GM18499 (cell line): ENCODE data around the gene AVPR2.

Source experiments
- ATAC-seq: cut with Tn5 transposase; IDR thresholded peaks from one replicate; pipeline ENCODE4 v1.9.1; 2021; ENCODE audit warnings: moderate number of reproducible peaks; ENCODE audit not compliant: insufficient read depth, unreplicated experiment

The AVPR2 gene

DNA sequence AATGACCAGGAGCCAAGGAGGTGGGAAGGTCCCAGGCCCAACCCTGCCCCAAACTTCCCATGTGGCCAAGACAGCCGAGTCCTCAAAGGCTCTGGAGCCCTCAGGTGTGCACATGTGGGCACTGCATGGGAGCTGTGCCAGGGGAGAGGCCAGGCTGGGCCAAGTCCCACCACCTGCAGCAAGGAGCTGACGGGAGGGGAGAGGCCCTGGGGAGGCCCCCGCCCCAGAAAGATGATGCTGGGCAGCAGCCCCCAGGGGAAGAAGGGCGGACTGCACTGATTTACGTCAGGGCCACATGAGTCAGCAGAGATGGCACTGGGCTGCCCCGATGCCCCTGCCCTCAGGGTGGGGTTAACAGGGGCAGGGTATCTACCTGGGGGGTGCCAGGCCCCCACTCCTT lies 19.9 kb upstream of the AVPR2 start:
- no peak for ATAC-seq

DNA sequence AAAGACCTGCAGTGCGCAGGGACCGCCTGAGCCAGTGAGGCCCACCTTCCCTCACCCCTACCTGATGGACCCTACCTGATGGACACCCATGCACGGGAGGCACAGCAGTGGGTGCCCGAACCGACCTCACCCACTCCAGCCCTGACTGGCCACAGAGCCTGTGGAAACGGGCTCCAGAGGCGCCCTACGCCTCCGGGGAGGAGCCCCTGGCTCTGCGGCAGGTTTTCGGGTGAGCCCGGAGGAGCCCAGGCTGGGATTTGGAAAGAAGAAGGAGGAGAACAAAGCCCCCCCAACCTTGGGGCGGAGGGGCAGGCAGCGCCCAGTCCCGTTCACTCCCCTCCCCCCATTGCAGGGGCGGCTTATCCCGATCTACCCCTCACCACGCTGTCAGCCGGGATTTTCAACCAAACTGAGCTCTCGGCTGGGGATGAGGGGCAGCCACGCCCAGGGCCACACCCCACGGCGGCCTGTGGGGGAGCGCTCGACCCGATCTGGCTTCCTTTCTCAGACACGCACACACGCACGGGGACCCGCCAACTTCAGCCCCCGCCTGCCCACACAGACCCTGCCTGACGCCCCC lies 19.2 kb upstream of the AVPR2 start:
- no peak for ATAC-seq

DNA sequence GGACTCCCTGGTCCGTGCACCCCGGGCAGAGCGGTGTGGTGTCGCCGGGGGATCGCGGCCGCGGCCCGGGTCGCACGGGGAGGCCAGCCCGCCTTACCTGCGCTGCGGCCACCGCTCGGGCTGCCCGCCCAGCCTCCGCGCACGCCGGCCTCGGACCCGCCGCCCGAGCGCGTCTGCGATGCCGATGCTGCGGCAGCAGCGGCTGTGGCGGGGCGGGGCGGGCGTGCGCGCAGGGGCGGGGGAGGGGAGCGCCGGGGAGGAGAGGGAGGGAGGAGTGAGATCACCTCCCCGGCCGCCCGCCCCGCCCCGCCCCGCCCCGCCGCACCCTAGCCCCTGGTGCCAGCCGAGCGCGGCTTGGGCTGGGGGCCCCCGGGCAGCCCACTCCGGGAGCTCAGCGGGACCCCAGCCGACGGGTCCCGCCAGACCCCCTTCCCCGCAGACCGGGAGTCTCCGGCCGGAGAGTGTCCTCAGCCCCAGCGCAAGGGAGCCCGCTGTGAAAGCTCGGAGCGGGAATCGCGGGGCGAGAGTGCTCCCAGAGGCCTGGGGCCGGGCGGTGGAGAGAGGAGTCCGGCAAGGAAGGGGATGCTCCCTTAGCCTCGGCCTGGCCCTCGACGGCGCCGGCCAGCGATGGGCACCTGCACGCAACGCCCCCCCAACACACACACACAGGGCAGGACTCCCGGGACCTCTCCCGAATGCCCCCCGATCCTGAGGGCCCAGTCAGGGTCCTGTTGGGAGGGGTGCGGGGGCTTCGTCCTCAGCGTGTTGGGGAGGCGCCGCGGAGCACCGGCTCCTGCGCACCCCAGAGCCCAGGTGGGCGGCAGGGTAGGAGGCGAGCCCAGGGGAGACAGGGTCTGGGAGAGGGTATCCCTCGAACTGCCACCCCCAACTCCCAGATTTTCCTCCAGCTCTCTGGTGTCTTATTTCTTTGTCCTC lies 18.2 kb upstream of the AVPR2 start, which contains the start of gene L1CAM:
Gene L1CAM, minus strand, starts transcription at position 206 of the 936 bp plus-strand sequence. CDS start 10,337 bp downstream, outside the sequence.
- no peak for ATAC-seq

DNA sequence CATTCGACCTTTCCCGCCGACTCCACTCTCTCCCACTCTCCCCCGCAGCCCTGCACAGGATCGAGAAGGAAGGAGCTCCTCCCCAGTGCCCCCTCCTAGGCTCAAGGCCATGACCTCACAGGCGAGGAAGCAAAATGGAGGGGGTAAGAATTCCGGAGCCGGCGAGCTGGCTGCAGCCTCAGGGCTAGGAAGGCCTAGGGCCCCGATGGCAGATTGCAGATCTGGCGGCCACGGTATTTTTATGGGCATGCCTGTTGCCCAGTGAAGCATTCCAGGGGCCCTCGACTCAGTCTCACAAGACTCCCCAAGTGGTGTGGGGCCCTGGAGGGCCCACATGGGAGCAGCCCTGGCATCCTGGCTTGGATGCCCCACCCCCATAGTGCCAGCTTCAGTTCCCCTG lies 17.6 kb upstream of the AVPR2 start:
- no peak for ATAC-seq

DNA sequence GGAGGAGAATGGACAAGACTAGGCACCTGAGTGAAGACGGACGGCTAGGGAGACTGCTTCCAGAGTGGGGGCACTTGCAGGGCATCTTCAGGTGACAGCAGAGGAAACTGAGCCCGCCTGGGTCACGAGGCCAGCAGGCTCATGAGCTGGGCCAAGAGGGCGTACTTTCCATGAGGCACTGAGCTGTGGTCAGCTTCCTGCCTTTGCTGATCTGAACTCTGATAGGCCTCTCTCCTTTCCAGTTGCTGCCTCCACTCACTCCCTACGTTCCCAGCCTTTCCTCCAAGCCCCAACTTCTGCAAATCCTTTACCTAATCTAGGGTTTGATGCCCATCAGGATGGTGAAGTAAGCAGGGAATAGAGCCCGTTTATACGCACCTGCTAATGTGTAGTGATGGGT lies 17.1 kb upstream of the AVPR2 start:
- no peak for ATAC-seq

DNA sequence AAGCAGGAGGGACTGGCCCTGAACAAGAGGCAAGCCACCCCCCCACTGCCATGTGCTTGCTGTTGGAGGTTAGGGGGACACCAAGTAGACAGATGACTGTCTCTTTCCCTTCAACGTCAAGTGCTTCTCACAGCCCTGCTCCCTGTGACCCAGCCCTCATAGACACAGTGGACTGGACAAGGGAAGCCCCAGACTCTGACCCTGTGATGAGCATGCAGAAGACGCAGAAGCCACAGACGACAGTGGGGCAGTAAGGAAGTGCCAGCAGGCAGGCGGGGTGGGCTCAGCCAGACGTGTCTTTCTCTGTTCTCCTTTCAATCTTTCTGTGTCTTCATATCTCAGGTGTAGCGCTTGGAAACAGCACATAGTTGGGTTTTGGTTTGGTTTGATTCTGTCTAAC lies 16.1 kb upstream of the AVPR2 start:
- no peak for ATAC-seq

DNA sequence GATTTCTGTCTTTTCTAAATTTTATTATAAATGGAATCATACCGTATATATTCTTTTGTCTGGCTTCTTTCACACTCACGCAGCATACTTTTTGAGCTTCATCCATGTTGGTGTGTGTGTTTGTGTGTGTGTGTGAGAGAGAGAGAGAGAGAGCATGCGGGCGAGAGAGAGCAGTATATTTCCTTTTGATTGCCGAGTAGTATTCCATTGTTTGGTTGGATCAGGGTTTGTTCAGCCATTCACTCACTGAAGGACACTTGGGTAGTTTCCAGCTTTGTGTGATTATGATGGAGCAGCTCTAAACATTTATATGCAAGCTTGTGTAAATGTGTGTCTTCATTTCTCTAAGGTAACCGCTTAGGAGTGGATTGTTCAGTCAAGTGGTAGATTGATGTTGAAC lies 15.3 kb upstream of the AVPR2 start:
- ATAC-seq, result no peak

DNA sequence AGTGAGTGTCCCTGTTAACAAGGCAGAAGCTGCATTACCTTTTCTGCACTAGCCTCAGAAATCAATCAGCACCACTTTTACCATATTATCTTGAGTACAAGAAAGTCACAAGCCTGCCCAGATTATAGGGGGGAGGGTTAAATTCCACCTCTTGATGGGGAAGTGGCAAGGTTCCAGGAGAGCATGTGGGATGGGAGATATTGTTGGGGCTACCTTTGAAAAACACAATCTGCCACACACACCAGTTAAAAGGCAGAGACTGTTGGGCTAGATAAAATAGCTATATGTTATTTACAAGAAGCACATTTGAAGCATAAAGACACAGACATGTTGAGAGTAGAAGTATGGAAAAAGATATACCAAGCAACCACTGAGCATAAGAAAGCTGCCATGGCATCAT lies 6.6 kb upstream of the AVPR2 start:
- no peak for ATAC-seq

DNA sequence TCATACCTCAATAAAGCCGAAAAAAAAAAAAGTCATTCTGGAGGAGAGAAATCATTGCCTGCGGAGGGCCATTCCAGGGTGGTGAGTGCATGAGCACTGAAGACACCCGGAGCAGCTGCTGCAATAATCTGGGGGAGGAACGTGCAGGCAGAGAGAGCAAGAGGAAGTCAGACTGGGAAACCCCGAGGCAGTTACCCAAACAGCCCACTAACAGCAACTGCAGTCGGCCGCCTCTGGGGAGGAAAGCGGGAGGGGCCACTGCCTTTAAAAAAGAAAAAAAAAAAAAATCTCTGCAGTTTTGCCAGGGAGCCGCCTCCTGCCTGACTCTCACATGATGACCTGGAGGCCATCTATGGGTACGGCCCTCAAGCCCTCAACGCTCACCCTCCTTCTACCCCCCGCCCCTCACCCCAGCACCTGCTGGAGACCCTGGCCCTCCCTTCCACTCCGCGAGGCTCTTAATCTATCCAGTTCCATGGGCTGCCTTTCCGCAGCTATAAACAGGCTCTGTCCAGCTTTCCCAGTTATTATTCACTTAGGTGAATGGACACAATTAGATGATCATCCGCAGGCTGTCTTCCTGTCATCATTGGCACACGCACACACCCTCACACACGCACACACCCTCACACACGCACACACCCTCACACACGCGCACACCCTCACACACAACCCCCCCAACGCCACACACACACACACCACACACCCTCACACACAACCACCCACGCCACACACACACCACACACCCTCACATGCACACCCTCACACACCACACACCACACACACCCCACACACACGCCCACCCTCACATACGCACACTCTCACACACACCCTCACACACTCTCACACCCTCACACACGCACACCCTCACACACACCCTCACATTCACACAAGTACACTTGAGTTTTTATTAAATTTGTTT lies 3.4 kb upstream of the AVPR2 start:
- peak; percentile 75 for ATAC-seq

DNA sequence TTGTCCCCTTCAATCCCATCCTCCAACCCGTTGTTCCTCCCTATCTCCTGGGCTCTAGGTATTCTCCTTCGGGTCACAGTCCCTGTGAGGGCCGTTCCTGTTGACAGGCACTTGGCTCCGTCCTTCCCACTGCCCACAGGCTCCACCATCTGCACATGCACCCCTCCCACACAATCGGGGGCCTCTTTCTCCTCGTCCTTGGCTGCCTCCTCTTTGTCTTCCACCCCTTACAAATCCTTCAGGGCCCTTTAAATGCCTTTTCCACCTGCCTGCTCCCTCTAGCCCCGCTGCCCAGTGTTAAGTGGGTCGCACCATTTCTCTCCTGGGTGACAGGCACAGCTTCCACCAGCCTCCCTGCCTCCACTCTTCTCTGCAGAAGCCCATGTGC lies 2.7 kb upstream of the AVPR2 start:
- ATAC-seq, result no peak

DNA sequence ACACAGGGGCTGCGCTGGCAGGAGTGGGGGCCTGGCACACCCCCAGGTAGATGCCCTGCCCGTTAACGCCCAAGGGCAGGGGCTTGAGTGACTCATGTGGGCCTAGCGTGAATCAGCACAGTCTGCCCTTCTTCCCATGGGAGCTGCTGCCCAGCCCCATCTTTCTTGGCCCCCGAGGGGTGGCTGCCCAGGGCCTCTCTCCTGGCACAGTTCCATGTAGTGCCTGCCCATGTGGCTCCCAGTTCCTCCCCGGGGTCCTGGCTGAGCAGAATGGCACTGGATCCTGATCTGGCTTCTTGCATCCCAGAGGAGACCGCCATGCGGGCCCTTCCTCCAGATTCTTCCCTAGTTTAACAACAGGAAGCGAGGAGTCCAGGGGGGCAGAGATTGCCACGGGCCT lies 2.1 kb upstream of the AVPR2 start:
- ATAC-seq, result no peak

DNA sequence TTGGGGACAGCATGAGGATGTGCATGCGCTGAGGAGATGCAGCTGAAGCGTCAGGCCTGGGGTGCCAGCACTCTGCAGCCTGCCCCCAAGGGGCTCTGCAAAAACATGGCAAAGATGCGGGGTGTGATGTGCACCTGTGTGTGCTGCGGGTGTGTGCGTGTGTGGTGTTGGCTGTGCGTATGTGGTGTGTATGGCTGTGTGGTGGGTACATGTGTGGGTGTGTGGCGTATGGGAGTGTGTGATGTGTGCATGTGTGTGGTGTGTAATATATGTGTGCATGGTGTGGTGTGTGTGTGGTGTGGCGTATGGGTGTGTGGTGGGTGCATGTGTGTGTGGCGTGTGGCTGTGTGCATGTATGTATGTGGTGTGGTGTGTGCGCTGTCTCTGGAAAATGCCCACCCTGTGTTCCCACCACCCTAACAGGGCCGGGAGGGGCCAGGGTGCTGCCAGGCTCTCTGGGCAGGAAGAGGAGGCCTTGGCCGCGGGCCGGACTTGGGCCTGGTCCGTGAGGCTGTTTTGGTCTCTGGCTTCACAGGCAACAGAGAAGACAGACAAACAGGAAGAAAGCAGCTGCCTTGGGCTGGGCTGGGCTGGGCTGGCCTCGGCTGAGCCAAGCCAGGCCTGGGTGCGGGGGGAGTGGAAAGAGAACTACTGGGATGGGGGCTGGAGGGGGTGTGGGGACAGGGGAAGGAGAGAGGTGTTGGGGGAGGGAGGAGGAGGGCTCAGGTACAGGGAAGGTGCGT lies 1.1 kb upstream of the AVPR2 start:
- ATAC-seq, result no peak

DNA sequence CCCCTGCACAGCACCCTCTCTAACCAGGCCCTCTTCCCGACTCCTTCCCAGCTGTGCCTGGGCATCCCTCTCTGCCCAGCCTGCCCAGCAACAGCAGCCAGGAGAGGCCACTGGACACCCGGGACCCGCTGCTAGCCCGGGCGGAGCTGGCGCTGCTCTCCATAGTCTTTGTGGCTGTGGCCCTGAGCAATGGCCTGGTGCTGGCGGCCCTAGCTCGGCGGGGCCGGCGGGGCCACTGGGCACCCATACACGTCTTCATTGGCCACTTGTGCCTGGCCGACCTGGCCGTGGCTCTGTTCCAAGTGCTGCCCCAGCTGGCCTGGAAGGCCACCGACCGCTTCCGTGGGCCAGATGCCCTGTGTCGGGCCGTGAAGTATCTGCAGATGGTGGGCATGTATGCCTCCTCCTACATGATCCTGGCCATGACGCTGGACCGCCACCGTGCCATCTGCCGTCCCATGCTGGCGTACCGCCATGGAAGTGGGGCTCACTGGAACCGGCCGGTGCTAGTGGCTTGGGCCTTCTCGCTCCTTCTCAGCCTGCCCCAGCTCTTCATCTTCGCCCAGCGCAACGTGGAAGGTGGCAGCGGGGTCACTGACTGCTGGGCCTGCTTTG lies 1.1 kb downstream of the AVPR2 start:
- ATAC-seq, result no peak

DNA sequence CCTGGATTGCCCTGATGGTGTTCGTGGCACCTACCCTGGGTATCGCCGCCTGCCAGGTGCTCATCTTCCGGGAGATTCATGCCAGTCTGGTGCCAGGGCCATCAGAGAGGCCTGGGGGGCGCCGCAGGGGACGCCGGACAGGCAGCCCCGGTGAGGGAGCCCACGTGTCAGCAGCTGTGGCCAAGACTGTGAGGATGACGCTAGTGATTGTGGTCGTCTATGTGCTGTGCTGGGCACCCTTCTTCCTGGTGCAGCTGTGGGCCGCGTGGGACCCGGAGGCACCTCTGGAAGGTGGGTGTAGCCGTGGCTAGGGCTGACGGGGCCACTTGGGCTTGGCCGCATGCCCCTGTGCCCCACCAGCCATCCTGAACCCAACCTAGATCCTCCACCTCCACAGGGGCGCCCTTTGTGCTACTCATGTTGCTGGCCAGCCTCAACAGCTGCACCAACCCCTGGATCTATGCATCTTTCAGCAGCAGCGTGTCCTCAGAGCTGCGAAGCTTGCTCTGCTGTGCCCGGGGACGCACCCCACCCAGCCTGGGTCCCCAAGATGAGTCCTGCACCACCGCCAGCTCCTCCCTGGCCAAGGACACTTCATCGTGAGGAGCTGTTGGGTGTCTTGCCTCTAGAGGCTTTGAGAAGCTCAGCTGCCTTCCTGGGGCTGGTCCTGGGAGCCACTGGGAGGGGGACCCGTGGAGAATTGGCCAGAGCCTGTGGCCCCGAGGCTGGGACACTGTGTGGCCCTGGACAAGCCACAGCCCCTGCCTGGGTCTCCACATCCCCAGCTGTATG lies 1.8 kb downstream of the AVPR2 start:
- ATAC-seq, result no peak

DNA sequence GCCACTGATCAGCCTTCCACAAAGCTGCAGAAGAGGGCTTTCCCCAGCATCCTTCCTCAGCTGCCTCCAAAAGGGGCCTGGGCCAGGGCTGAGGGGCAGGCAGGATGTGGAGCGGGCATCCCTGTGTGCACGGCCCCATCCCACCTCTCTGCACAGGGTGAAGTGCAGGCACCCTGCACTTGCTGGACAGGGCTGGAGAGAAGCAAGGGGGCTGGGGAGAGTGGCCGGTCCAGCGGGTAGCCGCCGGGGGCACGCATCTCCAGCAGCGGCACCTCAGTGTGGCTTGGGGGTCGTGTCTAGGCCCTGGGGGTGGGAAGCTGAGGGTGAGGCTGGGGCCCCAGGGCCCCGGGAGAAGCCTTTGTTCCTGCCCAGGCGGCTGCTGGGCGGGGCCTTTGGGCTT lies 3.0 kb downstream of the AVPR2 start:
- no peak for ATAC-seq

DNA sequence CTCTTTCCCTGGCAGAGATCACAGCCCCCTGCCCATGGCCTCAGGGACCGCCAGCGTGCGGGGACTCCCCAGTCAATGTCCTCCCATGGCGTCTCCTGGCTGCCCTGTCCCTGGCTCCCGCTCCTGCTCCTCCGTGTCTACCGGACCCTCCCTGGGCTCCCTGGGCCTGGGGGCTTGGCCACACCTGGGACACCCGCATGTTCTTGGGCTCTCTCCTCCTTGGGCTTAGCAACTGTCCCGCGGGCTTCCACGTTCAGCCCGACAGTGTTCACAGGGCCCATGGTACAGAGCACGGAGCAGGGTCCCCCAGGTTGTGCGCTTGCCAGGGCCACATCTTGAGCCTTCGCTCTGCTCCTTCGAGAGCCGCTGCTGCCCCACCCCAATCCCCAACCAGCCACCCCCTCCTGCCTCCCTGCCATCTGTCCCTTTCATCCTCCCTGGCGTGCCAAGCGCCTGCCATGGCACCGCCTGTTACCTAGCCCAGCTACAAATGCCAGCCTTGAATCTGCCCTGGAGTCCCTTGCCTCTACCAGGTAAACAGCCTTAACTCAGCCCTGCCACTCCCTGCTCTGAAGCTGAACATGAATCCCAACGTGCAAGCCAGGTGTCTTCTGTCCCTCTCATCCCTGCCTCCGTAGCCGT lies 3.9 kb downstream of the AVPR2 start:
- ATAC-seq, result no peak

DNA sequence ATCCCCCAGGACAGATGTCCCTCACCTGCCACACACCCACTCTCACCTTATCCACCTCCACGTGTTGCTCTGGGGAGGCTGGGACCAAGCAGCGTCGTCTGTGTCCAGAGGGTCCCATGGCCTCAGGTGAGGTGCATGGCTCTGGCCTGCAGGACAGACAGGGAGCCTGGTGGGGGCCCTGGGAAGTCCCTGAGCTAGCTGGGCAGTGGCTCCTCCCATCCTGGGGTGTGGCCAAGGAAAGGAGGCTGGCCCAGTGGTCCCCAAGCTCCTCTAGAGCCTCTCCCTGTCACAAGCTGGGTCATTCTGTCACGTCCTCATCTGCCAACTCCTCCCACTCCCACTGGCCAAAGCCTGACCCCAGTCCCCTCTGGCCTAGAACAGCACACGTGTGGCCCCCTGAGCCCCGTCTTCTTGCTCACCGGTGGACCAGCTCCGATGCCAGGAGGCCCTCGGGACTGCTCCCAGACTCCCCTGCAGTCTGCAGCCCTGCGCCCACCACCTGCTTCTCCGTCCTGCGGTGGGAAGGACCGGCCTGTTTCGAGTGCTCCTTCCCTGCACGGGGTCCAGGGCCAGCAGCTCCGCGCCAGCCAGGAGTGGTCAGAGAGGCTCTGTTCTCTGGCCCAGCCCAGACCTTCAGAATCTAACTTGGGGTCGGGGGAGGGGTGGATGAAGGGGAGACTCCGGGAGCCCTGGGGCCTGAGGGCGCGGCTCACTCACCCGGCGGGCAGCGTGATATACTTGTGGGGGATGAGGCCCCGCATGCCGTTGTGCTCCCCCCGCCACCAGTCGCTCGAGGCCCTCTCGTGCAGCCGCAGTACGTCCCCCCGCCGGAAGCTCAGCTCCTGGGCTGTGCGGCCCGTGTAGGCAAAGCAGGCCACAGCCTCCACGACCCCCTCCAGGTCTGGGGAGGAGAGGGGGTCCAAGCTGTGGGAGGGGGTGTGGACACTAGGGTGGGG lies 4.8 kb downstream of the AVPR2 start:
- ATAC-seq, result no peak
